Inflammatory macrophage (primary cell): ENCODE data around the gene INPP5A.

Source experiments
- DNase-seq, 2 donors: peaks; one replicate each; pipeline ENCODE4 v3.0.0-alpha.2; 2020 to 2022

INPP5A gene

DNA sequence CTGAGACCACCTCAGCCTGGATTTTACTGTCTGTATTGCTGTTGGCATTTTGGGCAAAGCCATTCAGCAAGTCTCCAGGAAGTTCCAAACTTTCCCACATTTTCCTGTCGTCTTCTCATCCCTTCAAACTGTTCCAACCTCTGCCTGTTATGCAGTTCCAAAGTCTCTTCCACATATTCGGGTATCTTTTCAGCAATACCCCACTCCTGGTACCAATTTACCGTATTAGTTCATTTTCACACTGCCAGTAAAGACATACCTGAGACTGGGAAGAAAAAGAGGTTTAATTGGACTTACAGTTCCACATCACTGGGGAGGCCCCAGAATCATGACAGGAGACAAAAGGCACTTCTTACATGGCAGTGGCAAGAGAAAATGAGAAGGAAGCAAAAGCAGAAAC lies 62.8 kb downstream of the INPP5A start:
- DNase-seq, result no peak

GRCh38 chr10:132601567-132601966 lies 64.0 kb downstream of the INPP5A start:
- no peak for DNase-seq

DNA sequence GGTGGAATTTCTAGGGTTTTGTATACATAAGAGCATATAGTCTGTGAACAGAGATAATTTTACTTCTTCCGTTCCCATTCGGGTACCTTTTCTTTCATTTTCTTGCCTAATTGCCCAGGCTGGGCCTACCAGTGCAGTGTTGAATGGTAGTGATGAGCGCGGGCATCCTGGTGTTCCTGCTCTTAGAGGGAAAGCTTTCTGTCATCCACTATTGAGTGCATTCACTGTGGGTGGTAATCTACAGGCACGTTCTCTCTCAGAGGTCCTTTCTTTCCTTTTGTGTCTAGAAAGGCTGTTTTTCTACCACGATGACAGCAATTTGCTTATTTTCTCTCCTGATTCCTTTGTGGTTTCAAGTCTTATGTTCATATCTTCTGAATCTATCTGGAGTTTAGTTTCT lies 65.0 kb downstream of the INPP5A start:
- DNase-seq, result no peak

DNA sequence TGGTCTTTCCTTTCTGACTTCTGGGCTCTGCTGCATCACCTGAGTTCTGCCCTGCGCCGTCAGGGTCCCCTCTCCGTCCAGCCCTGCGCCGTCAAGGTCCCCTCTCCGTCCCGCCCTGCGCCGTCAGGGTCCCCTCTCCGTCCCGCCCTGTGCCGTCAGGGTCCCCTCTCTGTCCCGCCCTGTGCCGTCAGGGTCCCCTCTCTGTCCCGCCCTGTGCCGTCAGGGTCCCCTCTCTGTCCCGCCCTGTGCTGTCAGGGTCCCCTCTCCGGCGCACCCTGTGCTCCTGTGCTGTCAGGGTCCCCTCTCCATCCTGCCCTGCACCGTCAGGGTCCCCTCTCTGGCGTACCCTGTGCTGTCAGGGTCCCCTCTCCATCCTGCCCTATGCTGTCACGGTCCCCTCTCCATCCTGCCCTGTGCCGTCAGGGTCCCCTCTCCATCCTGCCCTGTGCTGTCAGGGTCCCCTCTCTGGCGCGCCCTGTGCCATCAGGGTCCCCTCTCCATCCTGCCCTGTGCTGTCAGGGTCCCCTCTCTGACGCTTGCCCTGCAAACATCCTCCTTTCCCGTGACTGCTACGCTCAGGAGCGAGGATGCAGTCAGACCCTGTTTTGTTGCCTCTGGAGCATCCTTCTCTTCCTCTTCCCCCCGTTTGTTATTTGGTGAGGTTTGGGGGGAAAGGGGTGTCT lies 66.4 kb downstream of the INPP5A start:
- no peak for DNase-seq

- no peak for DNase-seq
Observed at GRCh38 chr10:132604686-132605085, 67.1 kb downstream of the INPP5A start.

DNA sequence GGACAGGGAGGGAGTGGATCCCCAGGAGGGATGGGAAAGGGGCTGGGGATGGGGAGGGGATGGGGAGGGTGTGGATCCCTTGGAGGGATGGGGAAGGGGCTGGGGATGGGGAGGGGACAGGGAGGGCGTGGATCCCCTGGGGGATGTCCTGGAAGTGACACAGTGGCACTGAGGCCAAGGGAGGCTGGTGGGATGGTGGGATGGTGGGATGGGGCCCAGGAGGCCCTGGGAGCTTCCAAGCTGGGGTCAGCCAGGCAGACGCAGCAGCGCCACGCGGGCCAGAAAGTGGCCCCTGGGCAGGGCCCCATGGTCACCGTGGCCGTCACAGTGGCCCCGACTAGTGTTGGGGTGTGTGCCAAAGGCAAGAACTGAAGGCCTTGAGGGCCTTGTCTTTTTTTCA lies 67.8 kb downstream of the INPP5A start:
- no peak for DNase-seq

GRCh38 chr10:132606031-132606491 lies 68.5 kb downstream of the INPP5A start:
- DNase-seq, result no peak

DNA sequence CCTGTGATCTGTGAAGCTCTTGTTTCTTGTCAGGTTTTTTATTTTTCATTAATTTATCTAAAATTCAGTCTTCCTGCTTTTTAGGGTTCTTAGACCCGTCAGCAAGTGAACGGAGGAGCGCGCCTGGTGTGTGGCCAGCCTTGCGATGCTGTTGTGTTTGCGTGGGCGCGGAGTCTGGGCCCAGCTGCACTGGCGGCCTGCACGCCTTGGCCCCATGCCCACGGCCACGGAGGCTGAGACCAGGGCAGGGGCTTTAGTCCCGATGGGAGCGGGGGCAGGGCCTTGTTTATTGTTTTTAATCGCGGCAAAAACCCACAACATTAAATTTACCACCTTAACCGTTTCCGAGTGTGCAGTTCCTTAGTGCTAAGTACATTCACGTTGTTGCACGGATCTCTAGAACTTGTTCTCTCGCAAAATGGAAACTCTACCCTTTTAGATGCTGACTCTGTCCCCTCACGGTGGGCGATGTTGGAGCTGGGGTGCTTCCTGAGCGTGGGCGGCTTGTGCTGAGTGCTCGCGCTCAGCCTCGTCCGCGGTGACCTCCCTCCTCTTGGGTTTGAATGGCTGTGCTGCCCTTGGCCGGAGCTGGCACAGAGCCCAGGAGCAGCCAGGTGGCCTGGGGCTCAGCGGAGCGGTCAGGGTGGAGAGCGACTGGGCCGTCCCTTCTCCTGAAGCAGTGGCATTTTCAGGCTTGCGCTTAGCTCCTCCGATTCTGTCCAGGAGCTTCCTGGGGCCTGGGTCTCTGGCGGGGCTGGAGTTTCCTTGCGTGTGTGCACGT lies 69.1 kb downstream of the INPP5A start:
- DNase-seq, result no peak

- no peak for DNase-seq
Observed at GRCh38 chr10:132607491-132607890, 69.9 kb downstream of the INPP5A start.

DNA sequence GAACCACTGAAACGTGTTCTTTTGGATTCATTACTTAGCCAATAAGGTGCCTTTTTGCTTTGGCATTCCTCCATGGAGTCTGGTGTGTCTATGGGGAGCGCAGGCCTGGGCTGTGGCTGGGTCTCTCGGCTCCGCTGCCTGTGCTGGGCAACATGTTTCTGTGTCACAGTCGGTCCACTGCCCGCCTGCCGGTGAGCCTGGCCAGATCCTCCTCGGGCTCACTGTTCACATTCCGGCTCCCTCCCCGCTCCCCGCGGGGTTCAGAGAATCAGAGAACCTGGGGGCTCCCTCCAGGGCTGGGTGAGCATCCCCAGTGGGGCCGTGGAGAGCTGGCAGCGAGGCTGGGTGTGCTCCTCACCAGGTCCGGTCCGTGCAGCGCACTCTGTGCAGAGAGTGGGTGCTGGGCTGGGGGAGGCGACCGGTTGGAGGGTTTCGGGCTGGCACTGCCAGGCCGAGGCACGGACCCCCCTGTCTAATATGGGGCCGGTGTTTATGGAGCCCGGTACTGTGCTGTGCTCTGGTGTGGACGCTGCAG lies 70.4 kb downstream of the INPP5A start:
- DNase-seq, result no peak

DNA sequence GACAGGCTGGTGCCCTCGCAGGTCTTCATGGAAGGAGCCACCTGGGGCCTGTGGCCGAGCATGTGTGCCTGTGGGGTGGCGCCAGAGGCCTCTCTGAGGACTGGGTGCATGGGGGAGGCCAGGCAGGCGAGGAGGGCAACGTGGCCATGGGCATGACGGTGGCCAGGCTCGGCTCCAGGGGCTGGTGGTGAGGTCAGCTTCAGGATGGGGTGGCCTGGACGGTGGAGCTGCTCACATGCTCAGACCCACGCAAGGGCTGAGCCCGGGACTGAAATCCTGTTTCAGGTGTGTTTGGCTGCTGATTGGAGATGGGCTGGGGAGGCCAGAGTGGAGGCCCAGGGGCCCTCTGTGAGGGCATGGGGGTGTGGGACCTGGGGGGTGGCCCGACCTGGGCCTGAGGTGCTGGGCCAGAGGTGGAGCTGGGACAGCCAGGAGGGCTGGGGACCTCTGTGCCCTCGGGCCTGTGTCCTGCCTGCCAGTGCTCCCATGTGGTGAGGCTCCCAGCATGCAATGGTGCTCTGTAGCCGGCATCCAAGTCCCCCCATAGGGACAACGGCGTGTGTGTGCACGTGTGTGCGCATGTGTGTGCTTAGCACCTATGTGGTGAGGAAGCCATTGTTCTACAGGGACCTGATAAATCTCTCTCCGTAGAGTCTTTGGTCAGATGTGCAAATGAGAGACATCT lies 71.1 kb downstream of the INPP5A start:
- no peak for DNase-seq

DNA sequence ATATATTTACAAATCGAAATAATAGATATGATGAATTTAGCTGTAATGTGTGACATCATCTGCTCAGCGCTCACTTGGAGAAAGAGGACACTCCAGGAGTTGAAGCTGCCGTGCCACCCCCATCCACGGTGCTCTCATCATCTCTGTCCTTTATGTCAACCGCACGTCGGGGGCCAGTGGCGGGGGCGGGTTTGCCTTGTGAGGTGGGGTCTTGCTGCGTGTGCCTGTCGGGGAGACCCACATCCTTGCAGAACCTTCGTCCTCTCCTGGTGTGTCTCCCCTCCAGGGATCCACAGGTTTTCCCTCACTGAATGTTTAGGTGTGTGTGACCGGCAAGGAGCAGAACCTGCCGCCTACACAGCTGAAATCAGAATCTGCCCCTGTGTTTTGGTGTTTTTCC lies 71.6 kb downstream of the INPP5A start:
- no peak for DNase-seq

GRCh38 chr10:132610071-132610701 lies 72.6 kb downstream of the INPP5A start:
- no peak for DNase-seq

DNA sequence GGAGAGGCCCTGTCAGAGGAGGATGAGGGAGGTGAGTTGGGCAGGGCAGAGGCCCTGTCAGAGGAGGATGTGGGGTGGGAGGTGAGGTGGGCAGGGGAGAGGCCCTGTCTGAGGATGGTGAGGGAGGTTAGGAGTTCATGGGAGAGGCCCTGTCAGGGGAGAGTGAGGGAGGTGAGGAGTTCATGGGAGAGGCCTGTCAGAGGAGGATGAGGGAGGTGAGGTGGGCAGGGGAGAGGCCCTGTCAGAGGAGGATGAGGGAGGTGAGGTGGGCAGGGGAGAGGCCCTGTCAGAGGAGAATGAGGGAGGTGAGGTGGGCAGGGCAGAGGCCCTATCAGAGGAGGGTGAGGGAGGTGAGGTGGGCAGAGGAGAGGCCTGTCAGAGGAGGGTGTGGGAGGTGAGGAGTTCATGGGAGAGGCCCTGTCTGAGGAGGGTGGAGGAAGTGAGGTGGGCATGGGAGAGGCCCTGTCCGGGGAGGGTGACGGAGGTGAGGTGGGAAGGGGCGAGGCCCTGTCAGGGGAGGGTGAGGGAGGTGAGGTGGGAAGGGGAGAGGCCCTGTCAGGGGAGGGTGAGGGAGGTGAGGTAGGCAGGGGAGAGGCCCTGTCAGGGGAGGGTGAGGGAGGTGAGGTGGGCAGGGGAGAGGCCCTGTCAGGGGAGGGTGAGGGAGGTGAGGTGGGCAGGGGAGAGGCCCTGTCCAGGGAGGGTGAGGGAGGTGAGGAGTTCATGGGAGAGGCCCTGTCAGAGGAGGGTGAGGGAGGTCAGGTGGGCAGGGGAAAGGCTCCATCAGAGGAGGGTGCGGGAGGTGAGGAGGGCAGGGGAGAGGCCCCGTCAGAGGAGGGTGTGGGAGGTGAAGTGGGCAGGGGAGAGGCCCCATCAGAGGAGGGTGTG lies 73.7 kb downstream of the INPP5A start:
- no peak for DNase-seq

DNA sequence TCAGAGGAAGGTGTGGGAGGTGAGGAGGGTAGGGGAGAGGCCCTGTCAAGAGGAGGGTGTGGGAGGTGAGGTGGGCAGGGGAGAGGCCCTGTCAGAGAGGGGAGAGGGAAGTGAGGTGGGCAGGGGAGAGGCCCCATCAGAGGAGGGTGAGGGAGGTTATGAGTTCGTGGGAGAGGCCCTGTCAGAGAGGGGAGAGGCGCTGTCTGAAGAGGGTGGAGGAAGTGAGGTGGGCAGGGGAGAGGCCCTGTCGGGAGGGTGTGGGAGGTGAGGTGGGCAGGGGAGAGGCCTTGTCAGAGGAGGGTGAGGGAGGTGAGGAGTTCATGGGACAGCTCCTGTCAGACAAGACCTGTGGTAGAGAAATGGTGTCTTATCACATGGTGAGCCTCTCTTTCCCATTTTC lies 74.4 kb downstream of the INPP5A start:
- no peak for DNase-seq

DNA sequence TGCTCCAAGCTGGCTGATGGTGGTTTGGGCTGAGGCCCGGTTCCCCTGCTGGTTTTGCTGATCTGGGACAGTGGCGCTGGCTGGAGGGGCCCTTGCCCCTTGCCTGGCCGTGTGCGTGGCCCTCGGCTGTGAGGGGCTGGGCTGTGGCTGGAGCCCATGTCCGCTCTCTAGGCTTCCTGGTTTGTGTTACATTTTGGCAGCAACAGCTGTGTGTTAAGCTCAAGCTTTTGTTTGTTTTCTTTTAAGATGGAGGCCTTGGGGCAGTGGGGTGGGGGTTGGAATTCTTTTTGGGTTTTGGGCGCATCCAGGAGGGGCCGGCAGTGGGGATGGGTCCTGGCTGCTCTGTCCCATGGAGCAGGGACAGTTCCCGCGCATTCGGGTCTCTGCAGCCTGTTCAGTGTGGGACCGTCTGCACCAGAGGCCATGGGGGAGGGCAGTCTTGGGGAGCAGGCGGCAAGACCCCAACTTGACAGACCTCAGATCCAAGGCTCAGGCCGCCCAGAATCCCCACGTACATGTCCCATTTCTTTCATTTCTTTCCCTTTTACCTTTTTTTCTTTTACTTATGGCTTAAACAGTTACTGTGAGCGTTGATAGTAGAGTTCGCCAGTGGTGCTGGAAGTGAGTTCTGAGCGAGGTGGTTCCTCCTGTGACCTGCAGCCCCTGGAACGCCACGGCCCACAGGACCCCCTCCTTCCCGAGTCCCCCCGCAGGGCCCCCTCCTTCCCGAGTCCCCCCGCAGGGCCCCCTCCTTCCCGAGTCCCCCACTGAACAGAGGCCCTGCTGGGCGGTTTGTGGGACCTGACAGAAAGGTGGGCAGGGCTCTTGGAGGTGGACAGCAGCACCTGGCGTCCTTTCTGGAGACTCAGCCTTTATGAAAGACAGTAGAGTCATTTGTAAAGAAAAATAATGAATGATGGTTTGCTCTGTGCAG lies 75.3 kb downstream of the INPP5A start:
- no peak for DNase-seq

DNA sequence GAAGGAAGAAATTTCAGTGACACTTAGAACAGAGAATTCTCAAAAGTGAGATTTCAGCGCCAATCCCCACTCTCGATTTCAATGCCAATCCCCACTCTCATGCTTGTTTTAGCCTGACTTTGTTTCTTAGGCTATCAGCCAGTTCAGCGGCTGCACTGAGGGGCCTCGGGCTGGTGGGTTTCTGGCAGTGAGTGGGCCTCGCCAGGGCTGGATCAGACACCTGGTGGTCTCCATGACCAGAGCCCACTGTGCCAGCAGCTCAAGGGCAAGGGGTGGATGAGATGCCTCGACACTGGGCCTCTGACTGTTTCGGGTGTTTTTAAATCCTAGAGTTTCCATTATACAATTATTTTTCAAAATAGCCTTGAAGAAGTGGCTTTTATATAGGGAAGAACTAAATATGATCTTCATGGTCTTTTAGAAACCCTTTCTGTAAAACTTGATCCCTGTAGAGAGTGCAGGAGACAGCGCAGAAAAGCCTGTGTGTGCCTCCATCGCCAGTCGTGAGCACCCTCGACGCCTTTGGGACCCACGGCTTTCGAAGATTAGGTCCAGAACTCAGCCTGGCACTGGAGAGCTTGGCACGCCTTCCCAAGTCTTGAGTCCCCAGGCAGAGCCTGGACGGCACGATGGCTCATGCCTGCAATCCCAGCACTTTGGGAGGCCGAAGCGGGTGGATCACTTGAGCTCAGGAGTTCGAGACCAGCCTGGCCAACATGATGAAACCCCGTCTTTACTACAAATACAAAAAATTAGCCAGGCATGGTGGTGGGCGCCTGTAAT lies 76.2 kb downstream of the INPP5A start:
- no peak for DNase-seq

DNA sequence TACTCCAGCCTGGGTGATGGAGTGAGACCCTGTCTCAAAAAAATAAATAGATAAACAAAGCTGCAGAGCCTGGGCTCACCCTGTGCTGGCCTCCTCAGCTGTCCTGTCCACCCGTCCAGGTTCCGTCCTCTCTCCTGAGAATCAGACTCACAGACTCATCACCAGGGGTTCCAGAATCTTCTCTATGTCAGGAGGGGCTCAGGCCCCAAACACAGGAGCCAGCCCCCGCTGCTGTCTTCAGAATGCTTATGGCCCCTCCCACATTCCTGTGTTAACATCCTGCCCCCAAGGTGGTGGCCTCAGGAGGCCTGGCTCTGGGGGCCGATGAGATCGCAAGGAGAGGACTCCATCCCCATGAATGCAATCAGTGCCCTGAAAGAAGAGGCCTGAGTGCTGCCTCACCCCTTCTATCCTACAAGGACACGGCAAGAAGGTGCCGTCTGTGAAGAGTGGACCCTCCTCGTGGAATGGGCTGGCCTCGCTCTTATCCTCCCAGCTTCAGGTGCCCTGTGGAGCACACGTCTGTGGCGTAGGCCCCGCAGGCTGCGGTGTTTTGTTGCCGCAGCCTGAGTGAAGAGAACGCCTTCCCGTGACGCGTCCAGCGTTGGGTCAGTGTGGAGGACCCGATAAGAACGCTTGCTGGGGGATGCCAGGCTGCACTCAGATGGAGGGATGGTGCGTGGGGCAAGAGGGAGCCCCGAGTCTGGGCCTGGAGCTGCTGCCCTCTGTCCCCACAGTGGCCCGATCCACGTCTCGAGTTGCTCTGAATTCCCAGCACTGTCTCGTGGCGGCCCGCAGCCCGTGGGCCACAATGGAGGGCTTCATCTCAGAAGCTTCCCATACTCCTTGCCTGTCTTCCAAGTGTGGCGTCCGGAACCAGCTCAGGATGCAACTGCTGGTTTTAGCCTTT lies 77.1 kb downstream of the INPP5A start:
- no peak for DNase-seq
